Hepatocyte (in vitro differentiated cells): ENCODE measurements around the gene TRIM7.

ENCODE experiments used
- EZH2 ChIP-seq: fragments of 200-600 bp; sonication (generic); IDR thresholded peaks from 2 replicates; pipeline ENCODE4 v1.6.1; 2016; ENCODE audit warnings: antibody characterized with exemption, mild to moderate bottlenecking, borderline replicate concordance
- EZH2phosphoT487 ChIP-seq: fragments of 200-600 bp; sonication (generic); IDR thresholded peaks from one replicate; pipeline ENCODE4 v1.6.1; 2018; ENCODE audit warnings: antibody characterized with exemption, mild to moderate bottlenecking, low read depth, moderate library complexity; ENCODE audit not compliant: unreplicated experiment, severe bottlenecking
- TF ChIP-seq, protein P1 (sequence below): fragments of 200-600 bp; sonication (generic); IDR thresholded peaks from 2 replicates; pipeline ENCODE4 v1.5.1; 2016; ENCODE audit warnings: antibody characterized with exemption, mild to moderate bottlenecking; ENCODE audit not compliant: poor library complexity

DNA sequence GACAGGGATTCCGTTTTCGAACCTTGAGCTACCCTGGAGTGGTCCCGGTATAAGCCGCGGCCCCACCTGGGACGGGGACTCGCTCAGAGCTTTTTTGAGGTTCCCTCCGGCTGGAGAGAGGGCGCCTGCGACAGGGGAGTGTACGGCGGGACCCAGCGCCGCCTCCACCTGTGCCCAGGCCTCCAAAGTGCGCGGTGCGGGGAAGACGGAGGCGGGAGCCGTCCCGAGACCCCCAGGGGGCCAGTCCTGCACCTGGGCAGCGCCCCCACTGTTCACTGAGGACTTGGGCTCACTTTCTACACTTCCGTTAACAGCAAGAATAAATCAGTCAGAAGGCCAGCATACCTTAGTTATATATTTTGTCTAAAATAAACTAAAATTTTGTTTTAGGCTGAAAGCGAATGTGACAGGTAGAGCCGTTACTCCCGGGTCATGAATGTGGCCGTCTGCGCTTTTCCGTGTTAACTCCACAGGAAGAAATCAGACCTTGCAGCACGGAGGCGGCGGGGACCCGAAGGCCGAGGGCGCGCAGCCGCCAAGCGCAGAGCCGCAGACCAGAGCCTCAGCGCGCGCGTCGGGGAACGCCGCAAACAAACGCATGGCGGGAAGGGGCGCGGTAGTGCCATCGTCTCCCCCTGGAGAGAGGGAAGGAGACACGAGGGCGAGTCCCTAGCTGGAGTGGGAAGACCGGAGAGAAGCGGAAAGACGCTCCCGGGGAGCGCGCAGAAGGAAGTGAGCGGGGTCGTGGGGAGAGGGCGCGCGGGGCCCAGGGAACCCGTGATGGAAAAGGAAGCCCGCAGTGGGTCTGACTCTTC lies 14.1 kb downstream of the TRIM7 start:
- no peak for TF ChIP-seq EZH2
- TF ChIP-seq, protein P1, sequence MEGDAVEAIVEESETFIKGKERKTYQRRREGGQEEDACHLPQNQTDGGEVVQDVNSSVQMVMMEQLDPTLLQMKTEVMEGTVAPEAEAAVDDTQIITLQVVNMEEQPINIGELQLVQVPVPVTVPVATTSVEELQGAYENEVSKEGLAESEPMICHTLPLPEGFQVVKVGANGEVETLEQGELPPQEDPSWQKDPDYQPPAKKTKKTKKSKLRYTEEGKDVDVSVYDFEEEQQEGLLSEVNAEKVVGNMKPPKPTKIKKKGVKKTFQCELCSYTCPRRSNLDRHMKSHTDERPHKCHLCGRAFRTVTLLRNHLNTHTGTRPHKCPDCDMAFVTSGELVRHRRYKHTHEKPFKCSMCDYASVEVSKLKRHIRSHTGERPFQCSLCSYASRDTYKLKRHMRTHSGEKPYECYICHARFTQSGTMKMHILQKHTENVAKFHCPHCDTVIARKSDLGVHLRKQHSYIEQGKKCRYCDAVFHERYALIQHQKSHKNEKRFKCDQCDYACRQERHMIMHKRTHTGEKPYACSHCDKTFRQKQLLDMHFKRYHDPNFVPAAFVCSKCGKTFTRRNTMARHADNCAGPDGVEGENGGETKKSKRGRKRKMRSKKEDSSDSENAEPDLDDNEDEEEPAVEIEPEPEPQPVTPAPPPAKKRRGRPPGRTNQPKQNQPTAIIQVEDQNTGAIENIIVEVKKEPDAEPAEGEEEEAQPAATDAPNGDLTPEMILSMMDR, result peak; percentile 32
- no peak for TF ChIP-seq EZH2phosphoT487
